ENCODE data around the gene ADRA2C.

DNA sequence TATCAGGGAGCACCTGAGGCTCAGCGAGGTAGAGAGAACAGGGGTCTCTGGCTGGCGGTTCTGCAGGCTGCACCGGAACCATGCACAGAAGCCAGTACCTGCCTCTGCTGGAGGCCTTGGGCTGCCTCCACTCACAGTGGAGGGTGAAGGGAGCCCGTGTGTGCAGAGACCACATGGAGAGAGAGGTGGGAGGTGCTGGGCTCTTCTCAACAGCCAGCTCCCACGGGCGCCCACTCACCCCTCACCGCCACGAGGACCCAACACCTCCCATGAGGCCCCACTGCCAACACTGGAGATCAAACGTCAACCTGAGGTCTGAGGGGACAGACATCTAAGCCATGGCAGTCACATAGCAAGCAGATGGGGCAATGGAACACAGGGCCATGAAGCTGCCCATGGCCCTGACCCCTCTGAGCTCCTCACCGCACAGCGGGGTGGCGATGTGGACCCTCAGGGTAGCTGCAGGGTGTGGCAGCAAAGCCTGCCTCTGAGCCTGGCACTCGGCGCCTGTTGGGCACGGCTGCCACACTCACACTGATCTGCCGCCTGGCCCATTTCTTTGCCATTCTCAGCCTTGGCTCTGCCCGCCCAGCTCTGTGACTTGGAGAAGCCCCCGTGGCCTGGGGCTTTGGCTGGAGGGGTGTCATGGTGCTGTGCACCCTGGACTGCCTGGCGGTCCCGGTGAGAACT is 44.8 kb downstream of the ADRA2C start:
- TF ChIP-seq, protein P1, sequence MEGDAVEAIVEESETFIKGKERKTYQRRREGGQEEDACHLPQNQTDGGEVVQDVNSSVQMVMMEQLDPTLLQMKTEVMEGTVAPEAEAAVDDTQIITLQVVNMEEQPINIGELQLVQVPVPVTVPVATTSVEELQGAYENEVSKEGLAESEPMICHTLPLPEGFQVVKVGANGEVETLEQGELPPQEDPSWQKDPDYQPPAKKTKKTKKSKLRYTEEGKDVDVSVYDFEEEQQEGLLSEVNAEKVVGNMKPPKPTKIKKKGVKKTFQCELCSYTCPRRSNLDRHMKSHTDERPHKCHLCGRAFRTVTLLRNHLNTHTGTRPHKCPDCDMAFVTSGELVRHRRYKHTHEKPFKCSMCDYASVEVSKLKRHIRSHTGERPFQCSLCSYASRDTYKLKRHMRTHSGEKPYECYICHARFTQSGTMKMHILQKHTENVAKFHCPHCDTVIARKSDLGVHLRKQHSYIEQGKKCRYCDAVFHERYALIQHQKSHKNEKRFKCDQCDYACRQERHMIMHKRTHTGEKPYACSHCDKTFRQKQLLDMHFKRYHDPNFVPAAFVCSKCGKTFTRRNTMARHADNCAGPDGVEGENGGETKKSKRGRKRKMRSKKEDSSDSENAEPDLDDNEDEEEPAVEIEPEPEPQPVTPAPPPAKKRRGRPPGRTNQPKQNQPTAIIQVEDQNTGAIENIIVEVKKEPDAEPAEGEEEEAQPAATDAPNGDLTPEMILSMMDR (IDR thresholded peaks at IDR 0.05 in 2 of 3, conservative IDR thresholded peaks at IDR 0.05 in 1 of 3; ENCODE audit: insufficient read depth in 2 of 3, low read depth in 1 of 3, low read length in 3 of 3): no peak
- TF ChIP-seq CBX3 (IDR thresholded peaks at IDR 0.05; ENCODE audit: borderline replicate concordance in 1 of 2, low read length in 2 of 2) (no peak), RBBP5 (IDR thresholded peaks at IDR 0.05; ENCODE audit: borderline replicate concordance, insufficient read depth, low read length, poor library complexity, severe bottlenecking) (no peak), HDAC8 (tag; IDR thresholded peaks at IDR 0.05) (no peak), HDAC1 (IDR thresholded peaks at IDR 0.05) (no peak), ZNF232 (CRISPR knock-in tag; IDR thresholded peaks at IDR 0.05) (no peak), NFE2 (IDR thresholded peaks at IDR 0.05; ENCODE audit: low read depth) (no peak), HDAC6 (IDR thresholded peaks at IDR 0.05; ENCODE audit: low read depth, low read length) (no peak), ZNF124 (CRISPR knock-in tag; IDR thresholded peaks at IDR 0.05) (no peak), KLF10 (CRISPR knock-in tag; IDR thresholded peaks at IDR 0.05) (no peak), GTF2F1 (IDR thresholded peaks at IDR 0.05; ENCODE audit: low read depth, low read length) (no peak)
- TF ChIP-seq, protein P2, sequence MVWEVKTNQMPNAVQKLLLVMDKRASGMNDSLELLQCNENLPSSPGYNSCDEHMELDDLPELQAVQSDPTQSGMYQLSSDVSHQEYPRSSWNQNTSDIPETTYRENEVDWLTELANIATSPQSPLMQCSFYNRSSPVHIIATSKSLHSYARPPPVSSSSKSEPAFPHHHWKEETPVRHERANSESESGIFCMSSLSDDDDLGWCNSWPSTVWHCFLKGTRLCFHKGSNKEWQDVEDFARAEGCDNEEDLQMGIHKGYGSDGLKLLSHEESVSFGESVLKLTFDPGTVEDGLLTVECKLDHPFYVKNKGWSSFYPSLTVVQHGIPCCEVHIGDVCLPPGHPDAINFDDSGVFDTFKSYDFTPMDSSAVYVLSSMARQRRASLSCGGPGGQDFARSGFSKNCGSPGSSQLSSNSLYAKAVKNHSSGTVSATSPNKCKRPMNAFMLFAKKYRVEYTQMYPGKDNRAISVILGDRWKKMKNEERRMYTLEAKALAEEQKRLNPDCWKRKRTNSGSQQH (CRISPR knock-in tag; IDR thresholded peaks at IDR 0.05): no peak
- TF ChIP-seq, protein P3, sequence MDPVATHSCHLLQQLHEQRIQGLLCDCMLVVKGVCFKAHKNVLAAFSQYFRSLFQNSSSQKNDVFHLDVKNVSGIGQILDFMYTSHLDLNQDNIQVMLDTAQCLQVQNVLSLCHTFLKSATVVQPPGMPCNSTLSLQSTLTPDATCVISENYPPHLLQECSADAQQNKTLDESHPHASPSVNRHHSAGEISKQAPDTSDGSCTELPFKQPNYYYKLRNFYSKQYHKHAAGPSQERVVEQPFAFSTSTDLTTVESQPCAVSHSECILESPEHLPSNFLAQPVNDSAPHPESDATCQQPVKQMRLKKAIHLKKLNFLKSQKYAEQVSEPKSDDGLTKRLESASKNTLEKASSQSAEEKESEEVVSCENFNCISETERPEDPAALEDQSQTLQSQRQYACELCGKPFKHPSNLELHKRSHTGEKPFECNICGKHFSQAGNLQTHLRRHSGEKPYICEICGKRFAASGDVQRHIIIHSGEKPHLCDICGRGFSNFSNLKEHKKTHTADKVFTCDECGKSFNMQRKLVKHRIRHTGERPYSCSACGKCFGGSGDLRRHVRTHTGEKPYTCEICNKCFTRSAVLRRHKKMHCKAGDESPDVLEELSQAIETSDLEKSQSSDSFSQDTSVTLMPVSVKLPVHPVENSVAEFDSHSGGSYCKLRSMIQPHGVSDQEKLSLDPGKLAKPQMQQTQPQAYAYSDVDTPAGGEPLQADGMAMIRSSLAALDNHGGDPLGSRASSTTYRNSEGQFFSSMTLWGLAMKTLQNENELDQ (CRISPR knock-in tag; IDR thresholded peaks at IDR 0.05; ENCODE audit: borderline replicate concordance): no peak
- TF ChIP-seq, protein P4, sequence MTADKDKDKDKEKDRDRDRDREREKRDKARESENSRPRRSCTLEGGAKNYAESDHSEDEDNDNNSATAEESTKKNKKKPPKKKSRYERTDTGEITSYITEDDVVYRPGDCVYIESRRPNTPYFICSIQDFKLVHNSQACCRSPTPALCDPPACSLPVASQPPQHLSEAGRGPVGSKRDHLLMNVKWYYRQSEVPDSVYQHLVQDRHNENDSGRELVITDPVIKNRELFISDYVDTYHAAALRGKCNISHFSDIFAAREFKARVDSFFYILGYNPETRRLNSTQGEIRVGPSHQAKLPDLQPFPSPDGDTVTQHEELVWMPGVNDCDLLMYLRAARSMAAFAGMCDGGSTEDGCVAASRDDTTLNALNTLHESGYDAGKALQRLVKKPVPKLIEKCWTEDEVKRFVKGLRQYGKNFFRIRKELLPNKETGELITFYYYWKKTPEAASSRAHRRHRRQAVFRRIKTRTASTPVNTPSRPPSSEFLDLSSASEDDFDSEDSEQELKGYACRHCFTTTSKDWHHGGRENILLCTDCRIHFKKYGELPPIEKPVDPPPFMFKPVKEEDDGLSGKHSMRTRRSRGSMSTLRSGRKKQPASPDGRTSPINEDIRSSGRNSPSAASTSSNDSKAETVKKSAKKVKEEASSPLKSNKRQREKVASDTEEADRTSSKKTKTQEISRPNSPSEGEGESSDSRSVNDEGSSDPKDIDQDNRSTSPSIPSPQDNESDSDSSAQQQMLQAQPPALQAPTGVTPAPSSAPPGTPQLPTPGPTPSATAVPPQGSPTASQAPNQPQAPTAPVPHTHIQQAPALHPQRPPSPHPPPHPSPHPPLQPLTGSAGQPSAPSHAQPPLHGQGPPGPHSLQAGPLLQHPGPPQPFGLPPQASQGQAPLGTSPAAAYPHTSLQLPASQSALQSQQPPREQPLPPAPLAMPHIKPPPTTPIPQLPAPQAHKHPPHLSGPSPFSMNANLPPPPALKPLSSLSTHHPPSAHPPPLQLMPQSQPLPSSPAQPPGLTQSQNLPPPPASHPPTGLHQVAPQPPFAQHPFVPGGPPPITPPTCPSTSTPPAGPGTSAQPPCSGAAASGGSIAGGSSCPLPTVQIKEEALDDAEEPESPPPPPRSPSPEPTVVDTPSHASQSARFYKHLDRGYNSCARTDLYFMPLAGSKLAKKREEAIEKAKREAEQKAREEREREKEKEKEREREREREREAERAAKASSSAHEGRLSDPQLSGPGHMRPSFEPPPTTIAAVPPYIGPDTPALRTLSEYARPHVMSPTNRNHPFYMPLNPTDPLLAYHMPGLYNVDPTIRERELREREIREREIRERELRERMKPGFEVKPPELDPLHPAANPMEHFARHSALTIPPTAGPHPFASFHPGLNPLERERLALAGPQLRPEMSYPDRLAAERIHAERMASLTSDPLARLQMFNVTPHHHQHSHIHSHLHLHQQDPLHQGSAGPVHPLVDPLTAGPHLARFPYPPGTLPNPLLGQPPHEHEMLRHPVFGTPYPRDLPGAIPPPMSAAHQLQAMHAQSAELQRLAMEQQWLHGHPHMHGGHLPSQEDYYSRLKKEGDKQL (CRISPR knock-in tag; IDR thresholded peaks at IDR 0.05; ENCODE audit: borderline replicate concordance): no peak

Measured in K562 (cell line).